CD4-positive, alpha-beta T cell (primary cell): ENCODE measurements around the gene EPSTI1. TPM values are rescaled to one million over a fixed set of nuclear protein-coding genes. Genes with fewer than 3 reads are reported as not detected.

Experiments
- ATAC-seq: fragments of 200-7000 bp; cut with Tn5 transposase; one replicate; pipeline ENCODE4 v1.10.0; 2022; ENCODE audit warnings: mild to moderate bottlenecking; ENCODE audit not compliant: poor library complexity
- CTCF ChIA-PET: fragments of 350-600 bp; sonication (Branson Sonifier 250); formaldehyde crosslinking; loops from one replicate; lab custom pipeline; 2021; ENCODE audit warnings: antibody characterized with exemption, inconsistent platforms; lab: Charles Lee
- POLR2A ChIA-PET: fragments of 350-600 bp; sonication (Branson Sonifier 250); formaldehyde crosslinking; loops from one replicate; lab custom pipeline; 2021; ENCODE audit warnings: antibody characterized with exemption, inconsistent platforms; lab: Charles Lee
- DNase-seq, 14 experiments: peaks; one replicate each; pipeline ENCODE4 v3.0.0-alpha.2; 2013 to 2020; ENCODE audit warnings: mixed read lengths in 2 of 14
- H3K27ac ChIP-seq, 2 donors: one replicate each; pipeline versions ENCODE4 v1.5.1 to v1.7.0; 2013; ENCODE audit warnings: low read length in 2 of 2, low read depth in 1 of 2, mild to moderate bottlenecking in 1 of 2
- H3K27me3 ChIP-seq, 2 experiments: 1 replicate in 1 of 2; 2 replicates in 1 of 2; pipeline versions ENCODE4 v1.6.1 to v1.7.0; 2013; ENCODE audit warnings: low read length in 2 of 2, control low read depth in 1 of 2, mild to moderate bottlenecking in 1 of 2, moderate library complexity in 1 of 2; ENCODE audit not compliant: insufficient read depth in 2 of 2, control insufficient read depth in 1 of 2
- H3K36me3 ChIP-seq: one replicate; pipeline ENCODE4 v1.6.1; 2013; ENCODE audit warnings: low read length, control low read depth; ENCODE audit not compliant: insufficient read depth
- H3K4me1 ChIP-seq: one replicate; pipeline ENCODE4 v1.6.1; 2013; ENCODE audit warnings: low read length, control low read depth; ENCODE audit not compliant: insufficient read depth
- H3K4me3 ChIP-seq: one replicate; pipeline ENCODE4 v1.5.1; 2013; ENCODE audit warnings: mild to moderate bottlenecking, low read length, moderate library complexity
- H3K9me3 ChIP-seq, 2 experiments: 1 replicate in 1 of 2; 2 replicates in 1 of 2; pipeline versions ENCODE4 v1.6.1 to v1.7.0; 2013; ENCODE audit warnings: low read length in 2 of 2, mild to moderate bottlenecking in 2 of 2, control low read depth in 1 of 2, moderate library complexity in 1 of 2; ENCODE audit not compliant: control insufficient read depth in 1 of 2, insufficient read depth in 1 of 2
- H3K27ac Mint-ChIP-seq: one replicate; pipeline ENCODE4 v1.8.0; 2020; ENCODE audit warnings: mixed read lengths
- H3K27me3 Mint-ChIP-seq: one replicate; pipeline ENCODE4 v1.8.0; 2021; ENCODE audit warnings: mixed read lengths
- H3K36me3 Mint-ChIP-seq: one replicate; pipeline ENCODE4 v1.8.0; 2021; ENCODE audit warnings: low read depth, mixed read lengths
- H3K4me1 Mint-ChIP-seq: one replicate; pipeline ENCODE4 v1.8.0; 2021; ENCODE audit warnings: low read depth, mixed read lengths
- H3K4me3 Mint-ChIP-seq: one replicate; pipeline ENCODE4 v1.8.0; 2020; ENCODE audit warnings: mild to moderate bottlenecking, mixed read lengths
- H3K9me3 Mint-ChIP-seq: one replicate; pipeline ENCODE4 v1.8.0; 2020; ENCODE audit warnings: mixed read lengths
- CTCF ChIP-seq: fragments of 200-600 bp; IDR thresholded peaks from one replicate; pipeline ENCODE4 v1.8.0; 2022; ENCODE audit warnings: antibody characterized with exemption, mild to moderate bottlenecking
- intact Hi-C, 2 experiments: fragments of 100-400 bp; cut with DNase I in 1 of 2; cut with micrococcal nuclease in 1 of 2; formaldehyde crosslinking; loops; one replicate each; pipeline versions ENCODE4 v1.15.1 to v1.9.0; 2023 to 2025; cut with DNase I, micrococcal nuclease
- total RNA-seq, 174 experiments: library from RNA in 2 of 174; stranded (reverse) in 2 of 174; gene quantifications; one replicate each; pipeline ENCODE4 v1.2.3 and lab custom pipeline; 2021 to 2026

EPSTI1 gene
- total RNA-seq, 2 experiments from 2014 or later, result 23.5 to 24.5 TPM

- peaks cover 55% of the 10 kb centered on the region for H3K36me3 ChIP-seq
These were observed 26.8 kb downstream of the EPSTI1 start for GRCh38 chr13:42965281-42965680.

GRCh38 chr13:42964761-42965161 is 27.3 kb downstream of the EPSTI1 start:
- peaks cover 3% of the 10 kb centered on the region for H3K4me1 ChIP-seq
- DNase-seq (no peak), ATAC-seq (no peak)
- no peak overlapping the region for H3K4me3 ChIP-seq
- Mint-ChIP-seq H3K4me1 (peaks cover 9% of the 10 kb centered on the region), H3K9me3 (no peaks in the 10 kb centered on the region), H3K36me3 (peaks cover 77% of the 10 kb centered on the region), H3K27me3 (no peaks in the 10 kb centered on the region), H3K27ac (no peak overlapping the region), H3K4me3 (no peak overlapping the region)
- ChIA-PET POLR2A (no interaction called here), CTCF (no interaction called here)
- no peaks in the 10 kb centered on the region for H3K27me3 ChIP-seq
- TF ChIP-seq CTCF, result no peak
- intact Hi-C loops, result loop anchor here in 1 of 2 experiments (10.0 kb wide), 1 partner anchor 910 kb away; the partner anchor contains the start of genes CCDC122 and LACC1
- H3K9me3 ChIP-seq, result no peaks in the 10 kb centered on the region
- H3K36me3 ChIP-seq, result peaks cover 58% of the 10 kb centered on the region
- H3K27ac ChIP-seq, result no peak overlapping the region

More at GRCh38 chr13:42965281-42965680, 26.8 kb downstream of the EPSTI1 start:
- DNase-seq, result no peak
- Histone ChIP-seq H3K27ac (no peak overlapping the region), H3K4me3 (no peak overlapping the region), H3K4me1 (peaks cover 3% of the 10 kb centered on the region), H3K27me3 (no peaks in the 10 kb centered on the region), H3K9me3 (no peaks in the 10 kb centered on the region)
- no peak for ATAC-seq
- ChIA-PET CTCF (no interaction called here), POLR2A (no interaction called here)
- Mint-ChIP-seq H3K9me3 (no peaks in the 10 kb centered on the region), H3K27me3 (no peaks in the 10 kb centered on the region), H3K4me1 (peaks cover 14% of the 10 kb centered on the region), H3K36me3 (peaks cover 72% of the 10 kb centered on the region), H3K27ac (no peak overlapping the region), H3K4me3 (no peak overlapping the region)
- intact Hi-C loops, result loop anchor here in 1 of 2 experiments (10.0 kb wide), 1 partner anchor 910 kb away; the partner anchor contains the start of genes CCDC122 and LACC1
- no peak for TF ChIP-seq CTCF

GRCh38 chr13:42959615-42960014 is 32.4 kb downstream of the EPSTI1 start:
- peaks cover 97% of the 10 kb centered on the region for H3K36me3 Mint-ChIP-seq
- POLR2A ChIA-PET, result interaction anchor here (0.6 kb wide), 1 partner anchor 46 kb away, joined by 3 read pairs; no protein-coding TSS in a partner anchor
- CTCF ChIA-PET, result no interaction called here

More at GRCh38 chr13:42959615-42960014, 32.4 kb downstream of the EPSTI1 start:
- DNase-seq (no peak), ATAC-seq (no peak)
- no peaks in the 10 kb centered on the region for H3K9me3 Mint-ChIP-seq
- no peak overlapping the region for H3K4me3 ChIP-seq
- intact Hi-C loops, result loop anchor here in 1 of 2 experiments (10.0 kb wide), 1 partner anchor 915 kb away; the partner anchor contains the start of genes CCDC122 and LACC1
- no peak for TF ChIP-seq CTCF
- H3K27ac Mint-ChIP-seq, result no peak overlapping the region
- no peaks in the 10 kb centered on the region for H3K9me3 ChIP-seq
- H3K27me3 ChIP-seq, result no peaks in the 10 kb centered on the region
- no peaks in the 10 kb centered on the region for H3K4me1 ChIP-seq
- peaks cover 4% of the 10 kb centered on the region for H3K4me1 Mint-ChIP-seq
- no peaks in the 10 kb centered on the region for H3K27me3 Mint-ChIP-seq
- no peak overlapping the region for H3K4me3 Mint-ChIP-seq
- H3K27ac ChIP-seq, result no peak overlapping the region
- peaks cover 85% of the 10 kb centered on the region for H3K36me3 ChIP-seq
